Transverse colon (tissue), 4 donors: ENCODE data around the gene PRR9. TPM values are rescaled to one million over a fixed set of nuclear protein-coding genes. Genes with fewer than 3 reads are reported as not detected.

Experiments
- DNase-seq: peaks from one replicate; pipeline ENCODE4 v3.0.0-alpha.2; 2019
- H3K27ac ChIP-seq, 4 donors: fragments of 200-600 bp; sonication (generic); 2 replicates each; pipeline ENCODE4 v1.5.1; 2016 to 2018; ENCODE audit warnings: inconsistent platforms in 4 of 4
- H3K27me3 ChIP-seq: fragments of 200-600 bp; sonication (generic); 2 replicates; pipeline ENCODE4 v1.5.1; 2017; ENCODE audit warnings: inconsistent platforms
- H3K36me3 ChIP-seq, 4 donors: fragments of 200-600 bp; sonication (generic); 2 replicates each; pipeline ENCODE4 v1.5.1; 2017 to 2019; ENCODE audit warnings: inconsistent platforms in 4 of 4
- H3K4me1 ChIP-seq, 4 donors: fragments of 200-600 bp; sonication (generic); 2 replicates each; pipeline ENCODE4 v1.5.1; 2017 to 2020; ENCODE audit warnings: inconsistent platforms in 4 of 4
- H3K4me3 ChIP-seq, 4 donors: fragments of 200-600 bp; sonication (generic); 1 replicate in 1 of 4; 2 replicates in 3 of 4; pipeline versions ENCODE4 v1.5.1 to v1.6.1; 2017 to 2019; ENCODE audit warnings: inconsistent platforms in 4 of 4
- H3K9me3 ChIP-seq, 2 donors: fragments of 200-600 bp; sonication (generic); 2 replicates each; pipeline ENCODE4 v1.5.1; 2017 to 2019; ENCODE audit warnings: inconsistent platforms in 2 of 2
- CTCF ChIP-seq, 5 experiments: fragments of 200-600 bp in 3 of 5; fragments of 450-650 bp in 2 of 5; sonication (generic) in 3 of 5; IDR thresholded peaks; 1 replicate in 2 of 5; 2 replicates in 3 of 5; pipeline ENCODE4 v1.5.1; 2016 to 2017; ENCODE audit warnings: antibody characterized with exemption in 5 of 5, inconsistent platforms in 3 of 5, mild to moderate bottlenecking in 2 of 5, moderate library complexity in 1 of 5
- EP300 ChIP-seq: sonication (generic); formaldehyde crosslinking; IDR thresholded peaks from one replicate; pipeline ENCODE4 v1.6.1; 2017; ENCODE audit warnings: antibody characterized with exemption, low read depth
- POLR2A ChIP-seq: fragments of 450-650 bp; IDR thresholded peaks from one replicate; pipeline ENCODE4 v1.6.1; 2016; ENCODE audit warnings: antibody characterized with exemption, mild to moderate bottlenecking, moderate library complexity
- POLR2AphosphoS5 ChIP-seq, 3 donors: sonication (generic); formaldehyde crosslinking; IDR thresholded peaks; one replicate each; pipeline ENCODE4 v1.6.1; 2016; ENCODE audit warnings: antibody characterized with exemption in 3 of 3
- WGBS, 2 donors: methylation state at CpG; one replicate each; pipeline ENCODE4 v1.1.5; 2018; ENCODE audit warnings: low coverage in 1 of 2; 5-methylcytosine and 5-hydroxymethylcytosine counted together
- in situ Hi-C, 4 donors: fragments of 200-750 bp; cut with MboI; loops; one replicate each; pipeline versions ENCODE4 v1.15.0 to v1.15.1; 2017; ENCODE audit warnings: low sequenced_read_pairs in 3 of 4, low pct_ligation_motif_present in 1 of 4, low pct_unique_long_range_greater_than_20kb in 1 of 4
- intact Hi-C: fragments of 100-400 bp; cut with DNase I; formaldehyde crosslinking; loops from one replicate; pipeline ENCODE4 v1.15.1; 2023; ENCODE audit warnings: low total_unique reads
- total RNA-seq, 4 donors: library from RNA; depleted of rRNA; stranded (reverse); fragments of >200 nt; gene quantifications; one replicate each; pipeline ENCODE4 v1.1.0, GENCODE V29; 2016

The PRR9 gene
- total RNA-seq = not detected

GRCh38 chr1:153217212-153217611 lies at the start of gene PRR9:
Gene PRR9 (plus strand): TSS chr1:153217584. CDS start chr1:153218145, 561 bp downstream.
- Histone ChIP-seq H3K4me3 (no peak within 1 kb of the TSS), H3K9me3 (no peaks in the 10 kb centered on the region), H3K4me1 (no peaks in the 10 kb centered on the region), H3K27ac (no peak within 1 kb of the TSS), H3K36me3 (no peaks in the 10 kb centered on the region), H3K27me3 (no peaks in the 10 kb centered on the region)
- no peak for TF ChIP-seq CTCF (IDR thresholded peaks at IDR 0.05)
- TF ChIP-seq POLR2AphosphoS5 (IDR thresholded peaks at IDR 0.05) = no peak
- no peak for TF ChIP-seq POLR2A
- no peak for TF ChIP-seq EP300
- in situ Hi-C loops (loop anchor here in 1 of 4 donors (25.0 kb wide), 1 partner anchor 355 kb away; the partner anchor contains the start of gene LCE7A), intact Hi-C loops (no loop called here)
- 82% methylated on average over 3 of the region's 3 CpGs; no CpG with 5 or more reads in 1 of the 2 donors for WGBS, 2 donors
- DNase-seq = no peak

DNA sequence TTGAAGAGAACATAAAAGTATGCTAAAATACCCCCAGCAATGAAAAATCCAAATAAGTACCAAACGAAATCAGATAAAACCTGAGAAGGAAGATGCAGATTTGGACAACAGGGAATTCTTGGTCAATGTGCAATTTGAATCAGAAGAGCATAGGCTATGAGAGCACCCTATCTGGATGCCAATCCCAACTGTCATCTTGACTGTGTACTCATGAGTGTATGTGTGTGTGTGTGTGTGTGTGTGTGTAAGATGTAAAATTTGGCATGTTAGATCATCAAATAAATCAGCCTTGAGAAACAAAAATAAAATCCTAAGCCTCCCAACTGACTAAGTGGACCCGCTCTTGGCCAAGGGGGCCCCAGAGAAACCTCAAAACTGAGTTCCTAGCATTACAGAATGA lies 48.7 kb upstream of the PRR9 start:
- no peak for DNase-seq
- TF ChIP-seq POLR2A (no peak), CTCF (IDR thresholded peaks at IDR 0.05) (no peak), POLR2AphosphoS5 (IDR thresholded peaks at IDR 0.05) (no peak), EP300 (no peak)
- in situ Hi-C loops = no loop called here
- Histone ChIP-seq H3K4me1 (no peaks in the 10 kb centered on the region), H3K9me3 (no peaks in the 10 kb centered on the region), H3K4me3 (no peak overlapping the region), H3K36me3 (no peaks in the 10 kb centered on the region), H3K27me3 (no peaks in the 10 kb centered on the region), H3K27ac (no peak overlapping the region)
- intact Hi-C loops = no loop called here
- 50 to 57% methylated on average over 1 to 2 of the region's 2 CpGs for WGBS, 2 donors

- Histone ChIP-seq H3K4me1 (no peaks in the 10 kb centered on the region), H3K36me3 (no peaks in the 10 kb centered on the region), H3K27me3 (no peaks in the 10 kb centered on the region), H3K27ac (no peak overlapping the region), H3K4me3 (no peak overlapping the region), H3K9me3 (no peaks in the 10 kb centered on the region)
- TF ChIP-seq POLR2A (no peak), POLR2AphosphoS5 (IDR thresholded peaks at IDR 0.05) (no peak), EP300 (no peak), CTCF (IDR thresholded peaks at IDR 0.05) (no peak)
- DNase-seq = no peak
- in situ Hi-C loops = no loop called here
- intact Hi-C loops = no loop called here
Measured at GRCh38 chr1:153174624-153175023, 42.8 kb upstream of the PRR9 start.

DNA sequence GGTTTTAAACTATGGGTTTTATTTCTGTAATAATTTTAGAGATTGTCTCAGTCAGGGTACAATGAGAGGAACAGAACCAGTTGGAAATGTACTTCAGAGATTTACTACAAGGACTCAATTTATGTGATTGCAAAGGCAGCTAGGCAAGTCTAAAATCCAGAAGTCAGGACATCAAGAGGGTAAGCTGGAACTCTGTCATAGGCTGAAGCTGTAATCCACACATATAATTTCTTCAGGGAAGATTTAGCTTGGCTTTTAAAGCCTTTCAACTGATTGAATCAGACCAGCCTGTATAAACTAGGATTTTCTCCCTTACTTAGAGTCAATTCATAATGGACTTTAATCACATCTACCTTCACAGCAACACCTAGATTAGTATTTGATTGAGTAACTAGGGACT lies 38.5 kb upstream of the PRR9 start:
- no peak for DNase-seq
- in situ Hi-C loops = no loop called here
- Histone ChIP-seq H3K36me3 (no peaks in the 10 kb centered on the region), H3K4me3 (no peak overlapping the region), H3K9me3 (no peaks in the 10 kb centered on the region), H3K27ac (no peak overlapping the region), H3K27me3 (no peaks in the 10 kb centered on the region), H3K4me1 (no peaks in the 10 kb centered on the region)
- TF ChIP-seq CTCF (IDR thresholded peaks at IDR 0.05) = no peak
- TF ChIP-seq POLR2AphosphoS5 (IDR thresholded peaks at IDR 0.05) = no peak
- TF ChIP-seq POLR2A = no peak
- TF ChIP-seq EP300 = no peak
- intact Hi-C loops = no loop called here
